ENCODE measurements around the gene ELK3.

Gene ELK3

DNA sequence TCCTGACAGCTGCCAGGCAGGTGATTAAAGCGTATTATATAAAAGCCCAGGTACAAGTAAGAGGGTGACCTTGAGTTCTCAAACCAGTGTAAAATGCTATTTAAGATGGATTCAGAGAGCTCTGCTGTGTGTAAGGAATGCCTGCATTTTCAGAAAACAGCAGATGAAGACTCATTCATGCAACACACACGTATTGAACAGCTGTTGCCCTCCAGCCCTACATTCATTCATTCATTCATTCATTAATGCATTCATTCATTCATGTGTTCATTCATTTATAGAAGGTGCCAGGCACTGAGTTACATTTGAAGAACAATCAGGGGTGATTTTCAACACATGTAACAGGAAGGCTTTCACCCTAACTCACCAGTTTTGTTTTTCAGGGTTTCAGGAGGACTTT, 27.4 kb upstream of the ELK3 start:
- no peak overlapping the region for H3K4me3 ChIP-seq (ENCODE audit: extremely low read depth, insufficient read depth, low read length, poor library complexity, severe bottlenecking)
- peaks cover 9% of the 10 kb centered on the region for H3K4me1 ChIP-seq (ENCODE audit: control insufficient read depth, insufficient read depth, low read length, poor library complexity, severe bottlenecking)
- WGBS, 2 experiments (ENCODE audit: insufficient coverage in 2 of 2) = 100% methylated on average over 1 to 2 of the region's 2 CpGs

DNA sequence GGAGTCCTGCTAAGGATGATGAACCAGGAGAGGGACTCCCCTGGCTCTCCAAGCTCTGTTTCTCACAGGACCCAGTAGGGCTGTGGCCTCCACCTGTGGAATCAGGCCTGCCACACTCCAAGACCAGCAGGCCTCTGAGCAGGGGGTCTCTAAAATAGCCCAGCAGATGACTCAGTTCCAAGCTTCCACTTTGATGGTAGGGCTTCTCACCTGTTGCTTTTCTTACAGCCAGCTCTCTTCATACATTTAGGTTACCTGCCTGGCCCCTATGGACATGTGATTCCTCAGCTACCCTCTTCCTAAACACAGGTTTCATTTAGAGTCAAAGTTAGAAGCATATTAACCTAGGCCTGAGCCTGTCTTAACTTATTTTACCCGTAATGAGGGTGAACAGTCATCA, 26.7 kb upstream of the ELK3 start:
- no peak overlapping the region for H3K27ac ChIP-seq (ENCODE audit: low read depth, low read length, severe bottlenecking)
- H3K36me3 ChIP-seq (ENCODE audit: control insufficient read depth, insufficient read depth, low read length) = no peaks in the 10 kb centered on the region
- H3K4me1 ChIP-seq (ENCODE audit: control insufficient read depth, insufficient read depth, low read length, poor library complexity, severe bottlenecking) = peaks cover 9% of the 10 kb centered on the region
- no peak overlapping the region for H3K4me3 ChIP-seq (ENCODE audit: extremely low read depth, insufficient read depth, low read length, poor library complexity, severe bottlenecking)
- no CpG with 5 or more reads among the region's 1 CpG for WGBS, 2 experiments (ENCODE audit: insufficient coverage in 2 of 2)
- H3K9me3 ChIP-seq (ENCODE audit: control insufficient read depth, low read length) = no peaks in the 10 kb centered on the region

More for the DNA sequence above, 27.4 kb upstream of the ELK3 start:
- no peaks in the 10 kb centered on the region for H3K9me3 ChIP-seq (ENCODE audit: control insufficient read depth, low read length)
- no peak overlapping the region for H3K27ac ChIP-seq (ENCODE audit: low read depth, low read length, severe bottlenecking)
- no peaks in the 10 kb centered on the region for H3K36me3 ChIP-seq (ENCODE audit: control insufficient read depth, insufficient read depth, low read length)

DNA sequence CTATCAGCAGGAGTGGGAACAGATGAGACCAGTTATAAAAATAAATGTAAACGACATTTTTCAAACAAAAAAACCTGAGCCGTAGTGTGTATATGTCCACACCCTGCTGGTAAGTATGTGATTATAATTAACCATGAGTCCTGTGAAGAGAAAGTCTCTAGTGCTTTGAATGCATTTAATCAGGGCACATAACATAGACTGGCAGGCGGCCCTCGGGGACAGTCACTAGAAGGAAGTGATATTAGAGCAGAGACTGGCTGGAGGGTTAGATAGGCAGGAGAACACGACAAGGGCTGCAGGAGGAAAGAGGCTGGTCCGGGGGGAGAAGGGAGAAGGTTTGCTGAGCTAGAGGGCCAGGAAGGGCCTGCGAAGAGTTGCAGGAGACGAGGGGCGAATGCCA, 23.8 kb upstream of the ELK3 start:
- H3K4me1 ChIP-seq (ENCODE audit: control insufficient read depth, insufficient read depth, low read length, poor library complexity, severe bottlenecking) = peaks cover 8% of the 10 kb centered on the region
- no peaks in the 10 kb centered on the region for H3K36me3 ChIP-seq (ENCODE audit: control insufficient read depth, insufficient read depth, low read length)
- WGBS, 2 experiments (ENCODE audit: insufficient coverage in 2 of 2) = 84 to 92% methylated on average over 5 to 9 of the region's 9 CpGs
- H3K9me3 ChIP-seq (ENCODE audit: control insufficient read depth, low read length) = no peaks in the 10 kb centered on the region
- no peak overlapping the region for H3K27ac ChIP-seq (ENCODE audit: low read depth, low read length, severe bottlenecking)
- H3K4me3 ChIP-seq (ENCODE audit: extremely low read depth, insufficient read depth, low read length, poor library complexity, severe bottlenecking) = no peak overlapping the region

DNA sequence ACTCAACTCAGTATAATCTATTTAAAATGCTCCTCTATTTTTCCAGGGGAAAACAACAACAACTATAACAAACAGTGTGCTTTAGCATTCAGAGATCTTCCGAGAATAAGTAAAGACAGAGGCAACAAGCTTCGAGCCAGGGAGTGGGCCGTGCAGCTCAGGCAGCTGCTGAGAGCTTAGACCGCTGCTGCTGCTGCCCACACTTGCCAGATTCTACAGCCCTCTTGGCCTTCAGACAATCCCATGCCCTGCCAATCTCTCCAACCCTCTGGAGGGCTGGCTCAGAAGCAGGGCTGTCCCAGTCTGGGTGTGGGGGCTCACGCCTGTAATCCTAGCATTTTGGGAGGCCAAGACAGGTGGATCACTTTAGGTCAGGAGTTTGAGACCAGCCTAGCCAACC, 23.4 kb upstream of the ELK3 start:
- 89 to 98% methylated on average over 5 of the region's 5 CpGs for WGBS, 2 experiments (ENCODE audit: insufficient coverage in 2 of 2)
- no peaks in the 10 kb centered on the region for H3K9me3 ChIP-seq (ENCODE audit: control insufficient read depth, low read length)

DNA sequence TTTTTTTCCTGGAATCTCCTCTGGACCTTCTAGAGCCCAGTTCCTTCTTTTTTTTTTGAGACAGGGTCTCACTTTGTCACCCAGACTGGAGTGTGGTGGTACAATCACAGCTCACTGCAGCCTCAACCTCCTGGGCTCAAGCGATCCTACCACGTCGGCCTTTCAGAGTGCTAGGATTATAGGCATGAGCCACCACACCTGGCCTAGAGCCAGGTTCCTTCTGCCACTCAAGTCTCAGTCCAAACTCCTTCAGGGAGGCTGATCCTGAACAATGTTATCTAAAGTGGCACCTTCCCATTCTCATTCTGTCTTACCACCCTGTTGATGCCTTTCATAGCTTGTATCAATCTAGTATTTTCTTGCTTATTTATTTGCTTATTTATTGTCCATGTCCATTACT, 22.3 kb upstream of the ELK3 start:
- no peak overlapping the region for H3K4me3 ChIP-seq (ENCODE audit: extremely low read depth, insufficient read depth, low read length, poor library complexity, severe bottlenecking)
- H3K36me3 ChIP-seq (ENCODE audit: control insufficient read depth, insufficient read depth, low read length) = no peaks in the 10 kb centered on the region
- 90 to 93% methylated on average over 3 of the region's 3 CpGs for WGBS, 2 experiments (ENCODE audit: insufficient coverage in 2 of 2)
- no peaks in the 10 kb centered on the region for H3K4me1 ChIP-seq (ENCODE audit: control insufficient read depth, insufficient read depth, low read length, poor library complexity, severe bottlenecking)
- H3K9me3 ChIP-seq (ENCODE audit: control insufficient read depth, low read length) = peaks cover 9% of the 10 kb centered on the region
- no peak overlapping the region for H3K27ac ChIP-seq (ENCODE audit: low read depth, low read length, severe bottlenecking)

More for the DNA sequence above, 23.4 kb upstream of the ELK3 start:
- Histone ChIP-seq H3K4me1 (ENCODE audit: control insufficient read depth, insufficient read depth, low read length, poor library complexity, severe bottlenecking) (peaks cover 4% of the 10 kb centered on the region), H3K27ac (ENCODE audit: low read depth, low read length, severe bottlenecking) (no peak overlapping the region), H3K4me3 (ENCODE audit: extremely low read depth, insufficient read depth, low read length, poor library complexity, severe bottlenecking) (no peak overlapping the region), H3K36me3 (ENCODE audit: control insufficient read depth, insufficient read depth, low read length) (no peaks in the 10 kb centered on the region)

DNA sequence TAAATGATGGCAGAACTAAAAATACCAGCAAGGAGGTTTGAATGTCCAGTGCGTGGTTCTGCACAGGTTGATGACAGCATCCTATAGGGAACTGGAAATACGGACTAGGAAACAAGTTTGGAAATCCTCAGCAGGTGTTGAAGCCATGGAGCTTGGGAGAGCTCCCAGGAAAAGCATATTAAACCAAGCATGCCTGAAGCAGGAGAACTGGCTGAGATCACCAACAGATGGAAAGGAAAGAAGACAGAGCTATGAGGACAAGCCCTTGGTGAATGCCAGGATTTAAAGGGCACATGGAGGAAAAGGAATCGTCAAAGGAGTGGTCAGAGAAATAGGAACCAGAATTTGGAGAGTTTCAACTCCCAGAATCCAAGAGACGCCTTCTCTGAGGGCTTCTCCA, 21.2 kb upstream of the ELK3 start:
- 84 to 93% methylated on average over 2 to 4 of the region's 4 CpGs for WGBS, 2 experiments (ENCODE audit: insufficient coverage in 2 of 2)
- H3K4me1 ChIP-seq (ENCODE audit: control insufficient read depth, insufficient read depth, low read length, poor library complexity, severe bottlenecking) = no peaks in the 10 kb centered on the region
- no peak overlapping the region for H3K4me3 ChIP-seq (ENCODE audit: extremely low read depth, insufficient read depth, low read length, poor library complexity, severe bottlenecking)
- no peak overlapping the region for H3K27ac ChIP-seq (ENCODE audit: low read depth, low read length, severe bottlenecking)
- H3K36me3 ChIP-seq (ENCODE audit: control insufficient read depth, insufficient read depth, low read length) = no peaks in the 10 kb centered on the region
- H3K9me3 ChIP-seq (ENCODE audit: control insufficient read depth, low read length) = peaks cover 10% of the 10 kb centered on the region

DNA sequence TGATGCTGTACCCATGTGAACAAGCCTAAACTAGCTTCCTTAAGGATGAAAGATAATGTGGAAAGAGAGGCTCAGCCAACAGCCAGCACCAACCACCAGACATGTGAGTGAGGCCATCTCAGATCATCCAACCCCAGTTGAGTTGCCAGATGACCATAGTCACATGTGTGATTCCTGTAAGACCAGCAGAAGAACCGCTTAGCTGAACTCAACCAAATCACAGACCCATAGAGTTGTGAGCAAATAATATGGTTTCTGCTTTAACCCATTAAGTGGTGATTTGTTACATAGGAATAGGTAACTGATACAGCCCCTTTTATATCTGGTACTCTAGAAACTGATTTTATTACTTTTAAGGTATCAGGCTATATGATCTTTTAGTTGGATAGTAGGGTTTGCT, 17.6 kb upstream of the ELK3 start:
- no peaks in the 10 kb centered on the region for H3K4me1 ChIP-seq (ENCODE audit: control insufficient read depth, insufficient read depth, low read length, poor library complexity, severe bottlenecking)
- H3K9me3 ChIP-seq (ENCODE audit: control insufficient read depth, low read length) = peaks cover 10% of the 10 kb centered on the region
- H3K27ac ChIP-seq (ENCODE audit: low read depth, low read length, severe bottlenecking) = no peak overlapping the region
- no peak overlapping the region for H3K4me3 ChIP-seq (ENCODE audit: extremely low read depth, insufficient read depth, low read length, poor library complexity, severe bottlenecking)
- WGBS, 2 experiments (ENCODE audit: insufficient coverage in 2 of 2) = 100% methylated on average over 1 of the region's 1 CpG
- H3K36me3 ChIP-seq (ENCODE audit: control insufficient read depth, insufficient read depth, low read length) = no peaks in the 10 kb centered on the region

DNA sequence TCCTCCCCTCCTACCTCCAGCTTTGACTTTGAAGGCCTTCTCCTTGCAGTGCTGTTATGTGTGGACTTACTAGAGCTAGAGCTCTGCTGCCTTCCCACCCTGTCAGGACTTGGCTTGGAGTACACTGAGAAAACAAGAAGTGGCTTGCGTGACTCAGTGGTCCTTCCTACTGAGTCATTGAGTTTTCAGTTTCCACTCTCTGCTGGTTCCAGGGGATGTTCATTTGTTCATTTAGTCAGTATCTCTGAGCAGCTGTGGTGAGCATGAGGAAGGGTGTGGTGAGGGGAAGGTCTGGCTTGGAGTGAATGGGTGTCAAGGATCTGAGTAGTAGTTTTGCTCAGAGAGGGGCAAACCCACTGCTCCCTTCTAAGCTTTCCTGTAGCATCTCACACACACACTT, 17.2 kb upstream of the ELK3 start:
- Histone ChIP-seq H3K4me3 (ENCODE audit: extremely low read depth, insufficient read depth, low read length, poor library complexity, severe bottlenecking) (no peak overlapping the region), H3K36me3 (ENCODE audit: control insufficient read depth, insufficient read depth, low read length) (no peaks in the 10 kb centered on the region), H3K9me3 (ENCODE audit: control insufficient read depth, low read length) (peaks cover 10% of the 10 kb centered on the region), H3K4me1 (ENCODE audit: control insufficient read depth, insufficient read depth, low read length, poor library complexity, severe bottlenecking) (no peaks in the 10 kb centered on the region), H3K27ac (ENCODE audit: low read depth, low read length, severe bottlenecking) (no peak overlapping the region)
- WGBS, 2 experiments (ENCODE audit: insufficient coverage in 2 of 2) = 83% methylated on average over 1 of the region's 1 CpG; no CpG with 5 or more reads in 1 of the 2 experiments

DNA sequence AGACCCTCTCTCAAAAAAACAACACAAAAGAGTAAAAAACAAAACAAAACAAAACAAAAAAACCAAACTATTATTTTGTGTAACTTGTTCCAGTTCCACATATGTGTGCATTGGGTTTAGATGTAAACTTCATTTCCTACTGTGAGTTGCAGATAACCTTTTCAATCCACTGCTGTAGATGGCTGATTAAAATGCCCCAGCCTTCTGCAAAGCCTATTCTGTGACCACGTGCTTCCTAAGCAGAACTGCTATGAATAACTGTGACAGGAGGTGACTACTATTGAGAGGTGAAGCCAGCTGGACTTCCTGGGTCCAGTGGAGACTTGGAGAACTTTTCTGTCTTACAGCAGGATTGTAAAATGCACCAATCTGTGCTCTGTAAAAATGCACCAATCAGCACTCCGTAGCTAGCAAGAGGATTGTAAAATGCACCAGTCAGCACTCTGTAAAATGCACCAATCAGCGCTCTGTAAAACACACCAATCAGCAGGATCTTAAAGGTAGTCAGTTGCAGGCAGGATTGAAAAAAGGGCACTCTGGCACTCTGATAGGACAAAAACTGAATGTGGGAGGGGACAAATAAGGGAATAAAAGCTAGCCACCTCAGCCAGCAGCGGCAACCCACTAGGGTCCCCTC, 10.3 kb upstream of the ELK3 start:
- H3K4me1 ChIP-seq (ENCODE audit: control insufficient read depth, insufficient read depth, low read length, poor library complexity, severe bottlenecking) = no peaks in the 10 kb centered on the region
- H3K27ac ChIP-seq (ENCODE audit: low read depth, low read length, severe bottlenecking) = no peak overlapping the region
- no peak overlapping the region for H3K4me3 ChIP-seq (ENCODE audit: extremely low read depth, insufficient read depth, low read length, poor library complexity, severe bottlenecking)
- no peaks in the 10 kb centered on the region for H3K36me3 ChIP-seq (ENCODE audit: control insufficient read depth, insufficient read depth, low read length)
- 86 to 89% methylated on average over 3 to 4 of the region's 4 CpGs for WGBS, 2 experiments (ENCODE audit: insufficient coverage in 2 of 2)
- no peaks in the 10 kb centered on the region for H3K9me3 ChIP-seq (ENCODE audit: control insufficient read depth, low read length)

DNA sequence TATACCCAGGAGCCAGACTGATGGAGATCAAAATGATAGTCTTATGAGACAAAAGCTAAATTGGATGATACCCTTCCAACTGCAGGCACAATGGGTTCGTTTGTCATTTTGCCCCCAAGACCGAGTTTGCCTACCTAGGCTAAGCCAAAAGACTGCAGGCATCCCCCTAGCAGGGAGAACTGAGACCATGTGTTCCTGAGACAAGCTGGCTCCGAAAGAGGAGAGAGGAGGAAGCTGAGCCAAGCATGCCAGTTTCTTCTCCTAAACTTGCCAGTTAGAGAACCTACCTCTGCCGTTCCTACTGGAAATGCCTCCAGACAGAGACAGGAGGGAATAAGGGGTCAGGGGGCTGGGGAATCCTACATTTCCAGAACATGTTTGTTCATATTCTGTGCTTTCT, 8.3 kb upstream of the ELK3 start:
- Histone ChIP-seq H3K36me3 (ENCODE audit: control insufficient read depth, insufficient read depth, low read length) (no peaks in the 10 kb centered on the region), H3K27ac (ENCODE audit: low read depth, low read length, severe bottlenecking) (no peak overlapping the region), H3K4me1 (ENCODE audit: control insufficient read depth, insufficient read depth, low read length, poor library complexity, severe bottlenecking) (peaks cover 6% of the 10 kb centered on the region), H3K9me3 (ENCODE audit: control insufficient read depth, low read length) (no peaks in the 10 kb centered on the region), H3K4me3 (ENCODE audit: extremely low read depth, insufficient read depth, low read length, poor library complexity, severe bottlenecking) (no peak overlapping the region)
- WGBS, 2 experiments (ENCODE audit: insufficient coverage in 2 of 2) = 83 to 94% methylated on average over 3 of the region's 4 CpGs

DNA sequence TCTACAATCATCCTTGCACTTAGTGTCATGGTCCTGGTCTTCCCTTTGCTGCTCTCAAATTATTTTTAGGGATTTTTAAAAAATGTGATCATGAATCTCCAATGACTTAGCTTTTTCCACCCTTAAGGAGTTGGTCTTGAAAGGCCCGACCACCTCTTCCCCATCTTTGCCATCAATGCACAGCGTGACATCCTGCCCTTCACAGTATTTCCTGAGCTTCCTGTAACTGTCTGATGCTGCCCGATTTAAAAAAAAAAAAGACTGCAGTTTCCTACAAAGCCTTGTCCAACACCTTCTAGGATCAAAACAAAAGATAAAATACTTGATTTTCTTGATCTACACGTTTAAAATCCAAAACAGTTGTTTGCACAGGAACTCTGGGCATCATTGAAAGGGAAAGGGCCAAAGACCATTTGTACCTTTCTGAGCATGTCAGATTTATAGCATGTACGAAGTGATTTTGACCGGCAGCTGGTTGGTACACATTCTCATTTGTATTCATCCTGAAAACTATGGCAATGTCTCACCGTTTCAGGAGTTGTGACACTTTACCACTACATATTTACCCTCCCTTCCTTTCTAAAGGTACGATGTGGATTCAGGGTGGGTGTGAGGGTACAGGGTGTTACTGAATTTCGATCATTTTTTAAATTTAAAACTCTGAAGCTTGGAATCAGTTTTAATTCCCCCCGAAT, 7.4 kb upstream of the ELK3 start:
- Histone ChIP-seq H3K36me3 (ENCODE audit: control insufficient read depth, insufficient read depth, low read length) (no peaks in the 10 kb centered on the region), H3K4me1 (ENCODE audit: control insufficient read depth, insufficient read depth, low read length, poor library complexity, severe bottlenecking) (peaks cover 8% of the 10 kb centered on the region), H3K9me3 (ENCODE audit: control insufficient read depth, low read length) (no peaks in the 10 kb centered on the region), H3K4me3 (ENCODE audit: extremely low read depth, insufficient read depth, low read length, poor library complexity, severe bottlenecking) (no peak overlapping the region), H3K27ac (ENCODE audit: low read depth, low read length, severe bottlenecking) (no peak overlapping the region)
- WGBS, 2 experiments (ENCODE audit: insufficient coverage in 2 of 2) = 84 to 87% methylated on average over 6 of the region's 10 CpGs
